NK-92 (cell line): ENCODE data around the gene CASZ1.

Source experiments
- DNase-seq: peaks from one replicate; lab custom pipeline; 2025; ENCODE audit not compliant: unreplicated experiment; lab: John Stamatoyannopoulos, UW

The CASZ1 gene

GRCh38 chr1:10659646-10660540 is 136.6 kb downstream of the CASZ1 start:
- DNase-seq, result no peak

GRCh38 chr1:10659218-10659617 is 137.2 kb downstream of the CASZ1 start:
- DNase-seq, result no peak

- DNase-seq, result no peak
Observed at GRCh38 chr1:10658396-10659066, 137.9 kb downstream of the CASZ1 start.

- no peak for DNase-seq
Observed at GRCh38 chr1:10657088-10657847, 139.2 kb downstream of the CASZ1 start.

GRCh38 chr1:10656431-10656830 is 140.0 kb downstream of the CASZ1 start:
- DNase-seq, result no peak

- DNase-seq, result no peak
Observed at GRCh38 chr1:10655002-10655401, 141.4 kb downstream of the CASZ1 start.

GRCh38 chr1:10653370-10654125 is 142.9 kb downstream of the CASZ1 start:
- DNase-seq, result no peak

- DNase-seq, result no peak
Observed at GRCh38 chr1:10652626-10653025, 143.8 kb downstream of the CASZ1 start.

GRCh38 chr1:10651793-10652192 is 144.7 kb downstream of the CASZ1 start:
- no peak for DNase-seq

GRCh38 chr1:10651389-10651766 is 145.1 kb downstream of the CASZ1 start:
- DNase-seq, result no peak

- DNase-seq, result no peak
Observed at GRCh38 chr1:10650556-10651388, 145.7 kb downstream of the CASZ1 start.

- no peak for DNase-seq
Observed at GRCh38 chr1:10649517-10650201, 146.8 kb downstream of the CASZ1 start.

- DNase-seq, result no peak
Observed at GRCh38 chr1:10648689-10649516, 147.5 kb downstream of the CASZ1 start.

GRCh38 chr1:10647414-10648170 is 148.9 kb downstream of the CASZ1 start:
- no peak for DNase-seq

GRCh38 chr1:10646347-10646861 is 150.0 kb downstream of the CASZ1 start:
- DNase-seq, result no peak

- no peak for DNase-seq
Observed at GRCh38 chr1:10644307-10645128, 151.9 kb downstream of the CASZ1 start.
